IMR-90 (cell line): ENCODE data around the gene NPAS1. TPM values are rescaled to one million over a fixed set of nuclear protein-coding genes. Genes with fewer than 3 reads are reported as not detected.

Source experiments
- ATAC-seq: fragments of 200-7000 bp; cut with Tn5 transposase; 2 replicates; pipeline ENCODE4 v1.9.1; 2020; ENCODE audit warnings: low read depth, mild to moderate bottlenecking, moderate library complexity
- BruUV-seq: library from RNA; stranded (reverse); fragments of 400-500 nt; replicated peaks from 2 replicates; lab custom pipeline; 2021; lab: Mats Ljungman, UMichigan
- CTCF ChIA-PET: fragments of 300-600 bp; formaldehyde crosslinking; extraction: SDS; loops from one replicate; lab custom pipeline; 2021; ENCODE audit warnings: antibody characterized with exemption; lab: Yijun Ruan, JAX
- POLR2A ChIA-PET: fragments of 300-600 bp; sonication (Branson Sonifier 250); formaldehyde crosslinking; loops from one replicate; lab custom pipeline; 2022; ENCODE audit warnings: antibody characterized with exemption; ENCODE audit not compliant: unreplicated experiment; lab: Charles Lee
- DNase-seq: peaks from one replicate; pipeline ENCODE4 v3.0.0; 2013
- H2AFZ ChIP-seq: replicated peaks from 2 replicates; pipeline ENCODE3; 2013; ENCODE audit warnings: low read length, mild to moderate bottlenecking; ENCODE audit not compliant: poor library complexity
- H2AK5ac ChIP-seq: 2 replicates; pipeline ENCODE4 v1.6.1; 2013; ENCODE audit warnings: low read depth, low read length, inconsistent platforms
- H2AK9ac ChIP-seq: replicated peaks from 2 replicates; pipeline ENCODE3; 2013; ENCODE audit warnings: mild to moderate bottlenecking, low read depth, low read length, moderate library complexity; ENCODE audit not compliant: poor library complexity
- H2BK120ac ChIP-seq: 2 replicates; pipeline ENCODE4 v1.6.1; 2013; ENCODE audit warnings: low read depth, low read length, inconsistent platforms
- H2BK15ac ChIP-seq: 3 replicates; pipeline ENCODE4 v1.6.1; 2013; ENCODE audit warnings: low read depth, low read length, inconsistent platforms
- H2BK20ac ChIP-seq: 2 replicates; pipeline ENCODE4 v1.6.1; 2013; ENCODE audit warnings: low read depth, mild to moderate bottlenecking, inconsistent platforms, low read length, moderate library complexity
- H2BK5ac ChIP-seq: 2 replicates; pipeline ENCODE4 v1.6.1; 2013; ENCODE audit warnings: mild to moderate bottlenecking, low read depth, low read length, inconsistent platforms; ENCODE audit not compliant: poor library complexity, severe bottlenecking
- H3K14ac ChIP-seq: replicated peaks from 2 replicates; pipeline ENCODE4 v1.6.1; 2013; ENCODE audit warnings: low read depth, low read length, inconsistent platforms
- H3K18ac ChIP-seq: 2 replicates; pipeline ENCODE4 v1.6.1; 2013; ENCODE audit warnings: low read depth, low read length, control low read depth
- H3K23ac ChIP-seq: 2 replicates; pipeline ENCODE4 v1.6.1; 2013; ENCODE audit warnings: low read depth, low read length, inconsistent platforms
- H3K27ac ChIP-seq: 2 replicates; pipeline ENCODE4 v1.5.1; 2013; ENCODE audit warnings: mild to moderate bottlenecking, control low read depth, low read length; ENCODE audit not compliant: insufficient read depth
- H3K27me3 ChIP-seq: 2 replicates; pipeline ENCODE4 v1.6.1; 2013; ENCODE audit warnings: low read length; ENCODE audit not compliant: control insufficient read depth, insufficient read depth
- H3K36me3 ChIP-seq: 2 replicates; pipeline ENCODE4 v1.6.1; 2013; ENCODE audit warnings: low read length, mixed read lengths; ENCODE audit not compliant: control insufficient read depth, insufficient read depth
- H3K4ac ChIP-seq: 2 replicates; pipeline ENCODE4 v1.6.1; 2013; ENCODE audit warnings: low read depth, low read length, inconsistent platforms
- H3K4me1 ChIP-seq: 2 replicates; pipeline ENCODE4 v1.6.1; 2013; ENCODE audit warnings: low read length, mixed read lengths; ENCODE audit not compliant: control insufficient read depth, insufficient read depth
- H3K4me2 ChIP-seq: 2 replicates; pipeline ENCODE4 v1.6.1; 2013; ENCODE audit warnings: low read depth, mild to moderate bottlenecking, control low read depth, low read length, moderate library complexity
- H3K4me3 ChIP-seq: 2 replicates; pipeline ENCODE4 v1.5.1; 2013; ENCODE audit warnings: low read depth, mild to moderate bottlenecking, control low read depth, low read length, moderate library complexity; ENCODE audit not compliant: insufficient read depth
- H3K56ac ChIP-seq: 2 replicates; pipeline ENCODE4 v1.6.1; 2013; ENCODE audit warnings: low read length, inconsistent platforms; ENCODE audit not compliant: insufficient read depth; ENCODE audit errors: extremely low read depth
- H3K79me1 ChIP-seq, 2 experiments: 2 replicates each; pipeline ENCODE4 v1.6.1; 2013; ENCODE audit warnings: low read length in 2 of 2, inconsistent platforms in 1 of 2, low read depth in 1 of 2
- H3K9ac ChIP-seq: 2 replicates; pipeline ENCODE4 v1.6.1; 2013; ENCODE audit warnings: low read depth, low read length, control low read depth
- H3K9me1 ChIP-seq: 2 replicates; pipeline ENCODE4 v1.6.1; 2013; ENCODE audit warnings: low read length, inconsistent platforms; ENCODE audit not compliant: insufficient read depth
- H3K9me3 ChIP-seq: 2 replicates; pipeline ENCODE4 v1.6.1; 2013; ENCODE audit warnings: low read length; ENCODE audit not compliant: control insufficient read depth, insufficient read depth
- H4K20me1 ChIP-seq: 2 replicates; pipeline ENCODE4 v1.6.1; 2013; ENCODE audit warnings: low read length, inconsistent platforms; ENCODE audit not compliant: insufficient read depth
- H4K5ac ChIP-seq: 2 replicates; pipeline ENCODE4 v1.6.1; 2013; ENCODE audit warnings: mild to moderate bottlenecking, low read depth, low read length, control low read depth
- H4K8ac ChIP-seq, 2 experiments: 2 replicates each; pipeline ENCODE4 v1.6.1; 2013; ENCODE audit warnings: low read depth in 2 of 2, low read length in 2 of 2, control low read depth in 1 of 2, inconsistent platforms in 1 of 2
- H4K91ac ChIP-seq: 2 replicates; pipeline ENCODE4 v1.6.1; 2013; ENCODE audit warnings: low read depth, low read length, inconsistent platforms; ENCODE audit not compliant: insufficient read depth
- BHLHE40 ChIP-seq: fragments of 150-350 bp; IDR thresholded peaks from 2 replicates; pipeline ENCODE4 v1.6.1; 2016; ENCODE audit warnings: mild to moderate bottlenecking, low read depth, low read length
- CHD1 ChIP-seq: IDR thresholded peaks from 2 replicates; pipeline ENCODE4 v1.6.1; 2012; ENCODE audit warnings: low read depth, low read length, improper control_type of control experiment
- FOS ChIP-seq: fragments of 150-350 bp; IDR thresholded peaks from 2 replicates; pipeline ENCODE4 v1.6.1; 2016; ENCODE audit warnings: low read depth, low read length
- MAFK ChIP-seq: IDR thresholded peaks from 2 replicates; pipeline ENCODE4 v1.6.1; 2012; ENCODE audit warnings: low read depth, low read length, improper control_type of control experiment
- MXI1 ChIP-seq: IDR thresholded peaks from 2 replicates; pipeline ENCODE4 v1.6.1; 2012; ENCODE audit warnings: low read depth, mild to moderate bottlenecking, low read length, moderate library complexity, borderline replicate concordance
- NFE2L2 ChIP-seq: fragments of 150-350 bp; IDR thresholded peaks from 2 replicates; pipeline ENCODE4 v1.6.1; 2016; ENCODE audit warnings: low read depth, mild to moderate bottlenecking, low read length
- RAD21 ChIP-seq: IDR thresholded peaks from 2 replicates; pipeline ENCODE4 v1.6.1; 2012; ENCODE audit warnings: low read length, improper control_type of control experiment
- RCOR1 ChIP-seq: IDR thresholded peaks from 2 replicates; pipeline ENCODE4 v1.6.1; 2012; ENCODE audit warnings: mild to moderate bottlenecking, low read length, improper control_type of control experiment; ENCODE audit not compliant: insufficient replicate concordance
- RFX5 ChIP-seq: IDR thresholded peaks from 2 replicates; pipeline ENCODE4 v1.8.0; 2012; ENCODE audit warnings: low read depth, mild to moderate bottlenecking, low read length, moderate library complexity
- SMC3 ChIP-seq: fragments of 150-350 bp; IDR thresholded peaks from 2 replicates; pipeline ENCODE4 v1.6.1; 2016; ENCODE audit warnings: low read depth, mild to moderate bottlenecking, antibody characterized with exemption, low read length, moderate library complexity
- WGBS, 2 experiments: methylation state at CpG; one replicate each; pipeline versions ENCODE4 v1.1.5 to v1.1.7; 2013; ENCODE audit warnings: missing lambda C conversion rate in 2 of 2; ENCODE audit not compliant: insufficient read length in 1 of 2; ENCODE audit errors: extremely low coverage in 2 of 2; 5-methylcytosine and 5-hydroxymethylcytosine counted together
- dilution Hi-C: fragments of 300-500 bp; cut with HindIII; formaldehyde crosslinking; loops from one replicate; pipeline ENCODE4 v1.14.3; 2018; ENCODE audit warnings: low sequenced_read_pairs; ENCODE audit not compliant: unreplicated experiment
- in situ Hi-C: fragments of 300-500 bp; cut with MboI; formaldehyde crosslinking; loops from 3 replicates; pipeline ENCODE4 v1.14.3; 2019; ENCODE audit warnings: low sequenced_read_pairs, inconsistent platforms, mixed read lengths
- intact Hi-C: fragments of 100-400 bp; cut with micrococcal nuclease; formaldehyde crosslinking; loops from 2 replicates; pipeline ENCODE4 v1.10.0; 2022
- polyA plus RNA-seq, 3 experiments: library from polyadenylated mRNA; depleted of rRNA; stranded (reverse); fragments of >200 nt; gene quantifications; 2 replicates each; pipeline ENCODE4 v1.2.3, GENCODE V29; 2012; ENCODE audit warnings: low replicate concordance in 1 of 3
- total RNA-seq: library from RNA; depleted of rRNA; stranded (reverse); fragments of >200 nt; gene quantifications from 2 replicates; pipeline ENCODE4 v1.2.3, GENCODE V29; 2012
- TF ChIP-seq, protein P1 (sequence below): conservative IDR thresholded peaks from 2 replicates; pipeline ENCODE4 v1.5.1; 2012; ENCODE audit warnings: mild to moderate bottlenecking, low read depth, low read length, improper control_type of control experiment
- TF ChIP-seq, protein P2 (sequence below): fragments of 150-350 bp; IDR thresholded peaks from 2 replicates; pipeline ENCODE4 v1.6.1; 2016; ENCODE audit warnings: low read depth, mild to moderate bottlenecking, low read length, moderate library complexity, borderline replicate concordance

The NPAS1 gene
- total and polyA plus RNA-seq, 2 of the 4 experiments (the other 2 are of a cell fraction), result 0.36 to 5.7 TPM

DNA sequence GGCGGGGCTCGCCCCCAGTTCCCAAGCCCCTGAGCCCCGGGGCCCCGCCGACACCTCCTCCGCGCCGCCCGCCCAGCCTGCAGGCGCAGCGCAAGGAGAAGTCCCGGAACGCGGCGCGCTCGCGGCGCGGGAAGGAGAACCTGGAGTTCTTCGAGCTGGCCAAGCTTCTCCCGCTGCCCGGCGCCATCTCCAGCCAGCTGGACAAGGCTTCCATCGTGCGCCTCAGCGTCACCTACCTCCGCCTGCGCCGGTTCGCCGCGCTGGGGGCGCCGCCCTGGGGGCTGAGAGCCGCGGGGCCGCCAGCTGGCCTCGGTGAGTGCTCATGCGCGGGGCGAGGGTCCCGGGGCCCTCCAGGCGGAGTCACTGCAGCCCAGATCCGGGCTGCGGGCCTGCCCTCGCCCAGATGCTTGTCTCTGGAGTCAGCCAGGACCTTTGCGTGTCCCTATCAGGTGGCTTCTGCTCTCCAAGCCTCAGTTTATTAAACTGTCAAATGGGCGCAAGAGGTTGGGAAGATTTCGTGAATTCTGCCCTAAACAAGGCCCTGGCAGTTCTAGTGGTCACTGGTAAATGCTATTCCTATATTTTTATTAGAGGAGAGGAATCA, 2.0 kb downstream of the NPAS1 start:
- H2AFZ ChIP-seq, result peak overlapping the region; percentile 77
- CTCF ChIA-PET, result interaction anchor here (0.9 to 2.9 kb wide), 2 partner anchors 9 to 14 kb away, joined by 3 to 10 read pairs; no protein-coding TSS in a partner anchor
- peaks cover 6% of the 10 kb centered on the region; the same call in 1 of the 2 replicates for H4K20me1 ChIP-seq

More for the DNA sequence above, 2.0 kb downstream of the NPAS1 start:
- peak overlapping the region; percentile 61 for H2AK9ac ChIP-seq
- H2BK120ac ChIP-seq, result no peak overlapping the region
- H3K9me1 ChIP-seq, result no peaks in the 10 kb centered on the region
- no peak overlapping the region for H3K4ac ChIP-seq
- 4% methylated on average over 41 of the region's 50 CpGs; no CpG with 5 or more reads in 1 of the 2 experiments for WGBS, 2 experiments
- peak overlapping the region; percentile 36 for H3K4me3 ChIP-seq
- peaks cover 4% of the 10 kb centered on the region; the same call in 1 of the 2 replicates for H3K4me1 ChIP-seq
- BruUV-seq, result no TSS peak
- no peak overlapping the region for H3K27ac ChIP-seq
- H4K5ac ChIP-seq, result no peak overlapping the region
- DNase-seq, result no peak
- H3K14ac ChIP-seq, result no peak overlapping the region
- H2BK5ac ChIP-seq, result no peak overlapping the region
- H3K27me3 ChIP-seq, result peaks cover 48% of the 10 kb centered on the region
- no peaks in the 10 kb centered on the region for H3K9me3 ChIP-seq
- H3K9ac ChIP-seq, result no peak overlapping the region
- H2BK15ac ChIP-seq, result no peak overlapping the region
- dilution Hi-C loops, result no loop called here
- H3K4me2 ChIP-seq, result peak overlapping the region; percentile 76
- in situ Hi-C loops, result no loop called here
- no peak overlapping the region for H2BK20ac ChIP-seq
- H2AK5ac ChIP-seq, result no peak overlapping the region; the same call in 1 of the 2 replicates
- TF ChIP-seq RCOR1 (no peak), FOS (no peak), RFX5 (no peak), SMC3 (no peak), MAFK (no peak), CHD1 (no peak), MXI1 (no peak), NFE2L2 (no peak), RAD21 (no peak), BHLHE40 (no peak)
- TF ChIP-seq, protein P1, sequence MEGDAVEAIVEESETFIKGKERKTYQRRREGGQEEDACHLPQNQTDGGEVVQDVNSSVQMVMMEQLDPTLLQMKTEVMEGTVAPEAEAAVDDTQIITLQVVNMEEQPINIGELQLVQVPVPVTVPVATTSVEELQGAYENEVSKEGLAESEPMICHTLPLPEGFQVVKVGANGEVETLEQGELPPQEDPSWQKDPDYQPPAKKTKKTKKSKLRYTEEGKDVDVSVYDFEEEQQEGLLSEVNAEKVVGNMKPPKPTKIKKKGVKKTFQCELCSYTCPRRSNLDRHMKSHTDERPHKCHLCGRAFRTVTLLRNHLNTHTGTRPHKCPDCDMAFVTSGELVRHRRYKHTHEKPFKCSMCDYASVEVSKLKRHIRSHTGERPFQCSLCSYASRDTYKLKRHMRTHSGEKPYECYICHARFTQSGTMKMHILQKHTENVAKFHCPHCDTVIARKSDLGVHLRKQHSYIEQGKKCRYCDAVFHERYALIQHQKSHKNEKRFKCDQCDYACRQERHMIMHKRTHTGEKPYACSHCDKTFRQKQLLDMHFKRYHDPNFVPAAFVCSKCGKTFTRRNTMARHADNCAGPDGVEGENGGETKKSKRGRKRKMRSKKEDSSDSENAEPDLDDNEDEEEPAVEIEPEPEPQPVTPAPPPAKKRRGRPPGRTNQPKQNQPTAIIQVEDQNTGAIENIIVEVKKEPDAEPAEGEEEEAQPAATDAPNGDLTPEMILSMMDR, result no peak
- TF ChIP-seq, protein P2, sequence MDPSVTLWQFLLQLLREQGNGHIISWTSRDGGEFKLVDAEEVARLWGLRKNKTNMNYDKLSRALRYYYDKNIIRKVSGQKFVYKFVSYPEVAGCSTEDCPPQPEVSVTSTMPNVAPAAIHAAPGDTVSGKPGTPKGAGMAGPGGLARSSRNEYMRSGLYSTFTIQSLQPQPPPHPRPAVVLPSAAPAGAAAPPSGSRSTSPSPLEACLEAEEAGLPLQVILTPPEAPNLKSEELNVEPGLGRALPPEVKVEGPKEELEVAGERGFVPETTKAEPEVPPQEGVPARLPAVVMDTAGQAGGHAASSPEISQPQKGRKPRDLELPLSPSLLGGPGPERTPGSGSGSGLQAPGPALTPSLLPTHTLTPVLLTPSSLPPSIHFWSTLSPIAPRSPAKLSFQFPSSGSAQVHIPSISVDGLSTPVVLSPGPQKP, result no peak
- intact Hi-C loops, result no loop called here
- H4K91ac ChIP-seq, result no peak overlapping the region
- no peak overlapping the region for H3K56ac ChIP-seq
- H3K23ac ChIP-seq, result no peak overlapping the region
- no peaks in the 10 kb centered on the region for H3K79me1 ChIP-seq
- 0 out of 4 replicates have a peak overlapping the region, but pooled peaks of 1 of the 2 experiments have one; percentile 40 for H4K8ac ChIP-seq
- no peak overlapping the region for H3K18ac ChIP-seq
- ATAC-seq, result peak; percentile 22
- no peaks in the 10 kb centered on the region for H3K36me3 ChIP-seq
- POLR2A ChIA-PET, result no interaction called here
